GM11168 (cell line): Measurements from ENCODE around the gene C3orf20.

Experiments used
- in situ Hi-C: fragments of 300-500 bp; cut with MboI; formaldehyde crosslinking; loops from one replicate; pipeline ENCODE4 v1.12.0; 2022; ENCODE audit warnings: low sequenced_read_pairs; ENCODE audit not compliant: unreplicated experiment

Gene C3orf20

GRCh38 chr3:14769544-14770325, 94.8 kb downstream of the C3orf20 start:
- in situ Hi-C loops, result no loop called here

- in situ Hi-C loops, result no loop called here
These were observed 95.7 kb downstream of the C3orf20 start for GRCh38 chr3:14770591-14770990.

- in situ Hi-C loops, result no loop called here
These were observed 96.9 kb downstream of the C3orf20 start for GRCh38 chr3:14771593-14772497.

- in situ Hi-C loops, result no loop called here
These were observed 97.7 kb downstream of the C3orf20 start for GRCh38 chr3:14772533-14773138.

GRCh38 chr3:14773281-14773680, 98.3 kb downstream of the C3orf20 start:
- in situ Hi-C loops, result no loop called here

GRCh38 chr3:14773691-14774128, 98.8 kb downstream of the C3orf20 start:
- in situ Hi-C loops, result no loop called here

GRCh38 chr3:14774431-14774830, 99.5 kb downstream of the C3orf20 start:
- in situ Hi-C loops, result no loop called here

GRCh38 chr3:14775011-14775410, 100.1 kb downstream of the C3orf20 start:
- in situ Hi-C loops, result no loop called here

- in situ Hi-C loops, result no loop called here
These were observed 100.6 kb downstream of the C3orf20 start for GRCh38 chr3:14775563-14775962.

GRCh38 chr3:14779069-14779685, 104.2 kb downstream of the C3orf20 start:
- in situ Hi-C loops, result no loop called here

- in situ Hi-C loops, result loop anchor here (5.0 kb wide), 1 partner anchor 109 kb away; no protein-coding TSS in a partner anchor
These were observed 106.1 kb downstream of the C3orf20 start for GRCh38 chr3:14780927-14781507.

- in situ Hi-C loops, result loop anchor here (5.0 kb wide), 1 partner anchor 111 kb away; no protein-coding TSS in a partner anchor
These were observed 108.6 kb downstream of the C3orf20 start for GRCh38 chr3:14783480-14784086.

- in situ Hi-C loops, result loop anchor here (5.0 kb wide), 1 partner anchor 112 kb away; no protein-coding TSS in a partner anchor
These were observed 109.2 kb downstream of the C3orf20 start for GRCh38 chr3:14784087-14784681.

GRCh38 chr3:14785207-14786155, 110.5 kb downstream of the C3orf20 start:
- in situ Hi-C loops, result no loop called here

- in situ Hi-C loops, result no loop called here
These were observed 111.4 kb downstream of the C3orf20 start for GRCh38 chr3:14786369-14786768.

- in situ Hi-C loops, result no loop called here
These were observed 112.7 kb downstream of the C3orf20 start for GRCh38 chr3:14787630-14788029.

- in situ Hi-C loops, result no loop called here
These were observed 113.7 kb downstream of the C3orf20 start for GRCh38 chr3:14788644-14789043.

GRCh38 chr3:14789221-14789620, 114.3 kb downstream of the C3orf20 start:
- in situ Hi-C loops, result no loop called here
